H1 (cell line): ENCODE data around the gene UQCRC2. TPM values are rescaled to one million over a fixed set of nuclear protein-coding genes. Genes with fewer than 3 reads are reported as not detected.

Experiments
- USF2 ChIP-seq: IDR thresholded peaks from 2 replicates; pipeline ENCODE4 v1.6.1; 2011; ENCODE audit warnings: low read length, improper control_type of control experiment
- polyA plus RNA-seq, 7 experiments: library from polyadenylated mRNA; depleted of rRNA in 3 of 7; stranded (reverse) in 5 of 7; unstranded in 2 of 7; fragments of >200 nt in 5 of 7; fragments of 200-250 nt in 2 of 7; gene quantifications; 1 replicate in 5 of 7; 2 replicates in 1 of 7; 4 replicates in 1 of 7; pipeline versions ENCODE4 v1.2.1 to v1.2.3, GENCODE V29; 2011 to 2013; ENCODE audit warnings: missing spikeins in 2 of 7, mixed read lengths in 2 of 7
- total RNA-seq: library from RNA; stranded (reverse); fragmentation: NEBNext Ultra II Directional; extraction: Animal tissue kit (Norgen Biotek cat#: 25700); gene quantifications from 2 replicates; pipeline ENCODE4 v1.2.1, GENCODE V29; 2021

The UQCRC2 gene
- total and polyA plus RNA-seq, 2 of the 8 experiments (the other 6 are each of a cell fraction or from before 2014, with no cell fraction given) = 94.4 to 182 TPM

- no peak for TF ChIP-seq USF2
Measured at GRCh38 chr16:21973945-21974344, 20.8 kb downstream of the UQCRC2 start (continued).
